Esophagus muscularis mucosa (tissue), 3 donors: Measurements from ENCODE around the gene SH3D21.

Experiments
- POLR2AphosphoS5 ChIP-seq, 2 donors: sonication (generic); formaldehyde crosslinking; IDR thresholded peaks; one replicate each; pipeline ENCODE4 v1.6.1; 2017; ENCODE audit warnings: antibody characterized with exemption in 2 of 2
- TF ChIP-seq, protein P1 (sequence below), 3 experiments: fragments of 200-600 bp in 2 of 3; fragments of 450-650 bp in 1 of 3; sonication (generic) in 2 of 3; IDR thresholded peaks; one replicate each; pipeline ENCODE4 v1.5.1; 2017 to 2019; ENCODE audit warnings: antibody characterized with exemption in 3 of 3, mild to moderate bottlenecking in 2 of 3, moderate library complexity in 1 of 3

DNA sequence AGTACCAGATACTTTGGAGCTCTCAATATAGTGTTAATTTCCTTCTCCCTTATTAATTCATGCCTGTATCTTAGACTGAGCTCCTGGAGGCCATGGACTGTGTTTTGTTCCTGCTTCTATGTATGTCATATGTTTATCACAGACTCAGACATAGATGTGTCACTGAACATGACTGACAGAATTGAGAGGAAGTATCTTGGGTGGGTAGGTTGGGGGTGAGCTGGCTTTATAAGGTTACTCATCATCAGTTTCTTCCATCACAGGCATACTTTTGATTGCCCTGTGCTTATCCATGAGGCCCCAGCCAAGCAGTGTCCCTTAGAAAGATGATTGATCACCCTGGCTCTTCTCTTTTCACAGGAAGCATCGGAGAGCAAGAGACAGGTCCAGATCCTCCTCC is 5.6 kb upstream of the SH3D21 start:
- TF ChIP-seq, protein P1, sequence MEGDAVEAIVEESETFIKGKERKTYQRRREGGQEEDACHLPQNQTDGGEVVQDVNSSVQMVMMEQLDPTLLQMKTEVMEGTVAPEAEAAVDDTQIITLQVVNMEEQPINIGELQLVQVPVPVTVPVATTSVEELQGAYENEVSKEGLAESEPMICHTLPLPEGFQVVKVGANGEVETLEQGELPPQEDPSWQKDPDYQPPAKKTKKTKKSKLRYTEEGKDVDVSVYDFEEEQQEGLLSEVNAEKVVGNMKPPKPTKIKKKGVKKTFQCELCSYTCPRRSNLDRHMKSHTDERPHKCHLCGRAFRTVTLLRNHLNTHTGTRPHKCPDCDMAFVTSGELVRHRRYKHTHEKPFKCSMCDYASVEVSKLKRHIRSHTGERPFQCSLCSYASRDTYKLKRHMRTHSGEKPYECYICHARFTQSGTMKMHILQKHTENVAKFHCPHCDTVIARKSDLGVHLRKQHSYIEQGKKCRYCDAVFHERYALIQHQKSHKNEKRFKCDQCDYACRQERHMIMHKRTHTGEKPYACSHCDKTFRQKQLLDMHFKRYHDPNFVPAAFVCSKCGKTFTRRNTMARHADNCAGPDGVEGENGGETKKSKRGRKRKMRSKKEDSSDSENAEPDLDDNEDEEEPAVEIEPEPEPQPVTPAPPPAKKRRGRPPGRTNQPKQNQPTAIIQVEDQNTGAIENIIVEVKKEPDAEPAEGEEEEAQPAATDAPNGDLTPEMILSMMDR (IDR thresholded peaks at IDR 0.05): no peak
- TF ChIP-seq POLR2AphosphoS5 (IDR thresholded peaks at IDR 0.05): no peak
